Tibial artery (tissue), 4 donors: ENCODE results near the gene PPP2R2B.

Experiments used
- DNase-seq, 2 donors: peaks; one replicate each; pipeline ENCODE4 v3.0.0-alpha.2; 2019
- H3K27ac ChIP-seq, 2 donors: fragments of 200-600 bp; sonication (generic) in 1 of 2; 1 replicate in 1 of 2; 2 replicates in 1 of 2; pipeline ENCODE4 v1.5.1; 2018 to 2019; ENCODE audit warnings: mild to moderate bottlenecking in 1 of 2
- H3K27me3 ChIP-seq, 2 donors: fragments of 200-600 bp; sonication (generic) in 1 of 2; one replicate each; pipeline versions ENCODE4 v1.5.1 to v1.6.0; 2016 to 2019
- H3K36me3 ChIP-seq, 3 donors: fragments of 200-600 bp; sonication (generic) in 2 of 3; one replicate each; pipeline ENCODE4 v1.5.1; 2016 to 2019; ENCODE audit warnings: mild to moderate bottlenecking in 2 of 3
- H3K4me1 ChIP-seq, 4 donors: fragments of 200-600 bp; sonication (generic) in 2 of 4; 1 replicate in 3 of 4; 2 replicates in 1 of 4; pipeline ENCODE4 v1.5.1; 2016 to 2019
- H3K4me3 ChIP-seq, 2 donors: fragments of 200-600 bp; sonication (generic) in 1 of 2; 1 replicate in 1 of 2; 2 replicates in 1 of 2; pipeline ENCODE4 v1.5.1; 2018 to 2019; ENCODE audit warnings: mild to moderate bottlenecking in 2 of 2
- H3K9me3 ChIP-seq, 3 donors: fragments of 200-600 bp; sonication (generic) in 1 of 3; one replicate each; pipeline ENCODE4 v1.5.1; 2016 to 2019
- CTCF ChIP-seq, 2 experiments: fragments of 200-600 bp in 1 of 2; fragments of 450-650 bp in 1 of 2; IDR thresholded peaks; one replicate each; pipeline ENCODE4 v1.5.1; 2017 to 2019; ENCODE audit warnings: antibody characterized with exemption in 2 of 2, mild to moderate bottlenecking in 1 of 2, moderate library complexity in 1 of 2
- intact Hi-C: fragments of 100-400 bp; cut with DNase I; formaldehyde crosslinking; loops from one replicate; pipeline ENCODE4 v1.15.0; 2023; ENCODE audit warnings: low total_unique reads

Gene PPP2R2B

DNA sequence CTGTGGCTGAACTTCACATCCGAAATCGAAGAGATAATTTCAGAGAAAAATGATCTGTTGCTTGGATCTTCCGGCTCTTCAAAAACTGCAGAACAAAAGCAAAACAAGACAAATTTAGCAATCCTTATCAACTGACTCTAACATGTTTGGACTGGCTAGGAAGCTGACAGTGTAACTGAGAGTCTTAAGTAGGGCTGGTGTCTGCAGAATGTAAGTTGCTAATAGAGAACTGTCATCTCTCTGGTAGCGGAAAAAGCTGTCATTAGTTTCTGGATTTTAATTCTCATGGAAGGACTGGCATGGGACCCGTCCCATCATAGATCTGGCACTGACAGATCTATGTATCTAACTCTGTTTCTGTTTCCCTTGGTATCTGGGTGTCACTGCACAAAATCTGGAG is 278.2 kb downstream of the PPP2R2B start:
- no peak for TF ChIP-seq CTCF (IDR thresholded peaks at IDR 0.05)
- no peaks in the 10 kb centered on the region for H3K4me1 ChIP-seq
- H3K27me3 ChIP-seq = no peaks in the 10 kb centered on the region
- intact Hi-C loops = no loop called here
- no peak for DNase-seq
- no peak overlapping the region for H3K4me3 ChIP-seq
- no peaks in the 10 kb centered on the region for H3K9me3 ChIP-seq
- H3K27ac ChIP-seq = no peak overlapping the region
- H3K36me3 ChIP-seq = peaks cover 11 to 13% (median 12%) of the 10 kb centered on the region in 3 donors

GRCh38 chr5:146599261-146599660 is 279.3 kb downstream of the PPP2R2B start:
- Histone ChIP-seq H3K36me3 (peaks cover 13 to 22% (median 17%) of the 10 kb centered on the region in 3 donors), H3K9me3 (no peaks in the 10 kb centered on the region), H3K27ac (no peak overlapping the region), H3K4me1 (no peaks in the 10 kb centered on the region), H3K27me3 (no peaks in the 10 kb centered on the region), H3K4me3 (no peak overlapping the region)
- no peak for TF ChIP-seq CTCF (IDR thresholded peaks at IDR 0.05)
- DNase-seq = no peak
- intact Hi-C loops = no loop called here

- Histone ChIP-seq H3K27me3 (no peaks in the 10 kb centered on the region), H3K36me3 (peaks cover 11 to 45% (median 36%) of the 10 kb centered on the region in 3 donors), H3K9me3 (no peaks in the 10 kb centered on the region), H3K4me3 (no peak overlapping the region), H3K27ac (no peak overlapping the region), H3K4me1 (no peaks in the 10 kb centered on the region)
- no peak for DNase-seq
- intact Hi-C loops = no loop called here
- TF ChIP-seq CTCF (IDR thresholded peaks at IDR 0.05) = no peak
Measured at GRCh38 chr5:146595088-146595487, 283.5 kb downstream of the PPP2R2B start.

GRCh38 chr5:146592352-146592751 is 286.2 kb downstream of the PPP2R2B start:
- H3K27me3 ChIP-seq = no peaks in the 10 kb centered on the region

GRCh38 chr5:146589028-146589345 is 289.6 kb downstream of the PPP2R2B start:
- intact Hi-C loops = no loop called here
- Histone ChIP-seq H3K27me3 (no peaks in the 10 kb centered on the region), H3K36me3 (peaks cover 0 to 20% (median 20%) of the 10 kb centered on the region in 3 donors), H3K27ac (no peak overlapping the region), H3K9me3 (no peaks in the 10 kb centered on the region), H3K4me3 (no peak overlapping the region), H3K4me1 (no peaks in the 10 kb centered on the region)
- DNase-seq = no peak
- no peak for TF ChIP-seq CTCF (IDR thresholded peaks at IDR 0.05)

More at GRCh38 chr5:146592352-146592751, 286.2 kb downstream of the PPP2R2B start:
- peaks cover 0 to 35% (median 26%) of the 10 kb centered on the region in 3 donors for H3K36me3 ChIP-seq
- no peak overlapping the region for H3K4me3 ChIP-seq
- DNase-seq = no peak
- no peaks in the 10 kb centered on the region for H3K4me1 ChIP-seq
- H3K9me3 ChIP-seq = no peaks in the 10 kb centered on the region
- TF ChIP-seq CTCF (IDR thresholded peaks at IDR 0.05) = no peak
- H3K27ac ChIP-seq = no peak overlapping the region
- intact Hi-C loops = no loop called here
